SK-N-SH treated with all-trans-retinoic acid at 6 μM for 48 hours (cell line): Measurements from ENCODE around the gene KCNA5.

Experiments
- ATAC-seq: fragments of 200-7000 bp; cut with Tn5 transposase; 3 replicates; pipeline ENCODE4 v1.9.1; 2020; ENCODE audit warnings: mild to moderate bottlenecking, moderate library complexity
- ARNTL ChIP-seq: fragments of 450-650 bp; formaldehyde crosslinking; IDR thresholded peaks from 2 replicates; pipeline ENCODE4 v1.5.0; 2020; ENCODE audit warnings: low read depth, mild to moderate bottlenecking, moderate library complexity, borderline replicate concordance
- BACH2 ChIP-seq: fragments of 250-450 bp; sonication (Bioruptor Pico); IDR thresholded peaks from 2 replicates; pipeline ENCODE4 v1.9.0; 2021; ENCODE audit warnings: mild to moderate bottlenecking, borderline replicate concordance
- CREB5 ChIP-seq: fragments of 250-450 bp; sonication (Bioruptor Pico); IDR thresholded peaks from 2 replicates; pipeline ENCODE4 v1.5.1; 2020; ENCODE audit warnings: low read depth, mild to moderate bottlenecking, moderate library complexity
- CSDC2 ChIP-seq: fragments of 250-450 bp; sonication (Bioruptor Pico); IDR thresholded peaks from 2 replicates; pipeline ENCODE4 v1.5.0; 2020; ENCODE audit warnings: mild to moderate bottlenecking, moderate library complexity
- CSRNP3 ChIP-seq: fragments of 250-450 bp; sonication (Bioruptor Pico); IDR thresholded peaks from 2 replicates; pipeline ENCODE4 v1.5.1; 2021; ENCODE audit warnings: mild to moderate bottlenecking, moderate library complexity
- ESRRG ChIP-seq: fragments of 250-450 bp; sonication (Bioruptor Pico); IDR thresholded peaks from 2 replicates; pipeline ENCODE4 v1.6.1; 2021; ENCODE audit warnings: mild to moderate bottlenecking
- GLIS3 ChIP-seq: fragments of 250-450 bp; sonication (Bioruptor Pico); IDR thresholded peaks from 2 replicates; pipeline ENCODE4 v1.5.0; 2020; ENCODE audit warnings: mild to moderate bottlenecking, moderate library complexity
- ISL1 ChIP-seq: fragments of 250-450 bp; sonication (Bioruptor Pico); IDR thresholded peaks from 2 replicates; pipeline ENCODE4 v2.1.2; 2022; ENCODE audit warnings: mild to moderate bottlenecking, moderate library complexity
- OSR1 ChIP-seq: fragments of 250-450 bp; sonication (Bioruptor Pico); IDR thresholded peaks from 2 replicates; pipeline ENCODE4 v1.8.0; 2022; ENCODE audit warnings: moderate library complexity, mild to moderate bottlenecking, inconsistent platforms
- POU6F1 ChIP-seq: fragments of 250-450 bp; sonication (Bioruptor Pico); IDR thresholded peaks from 2 replicates; pipeline ENCODE4 v1.8.0; 2021; ENCODE audit warnings: low read depth, mild to moderate bottlenecking, moderate library complexity, borderline replicate concordance
- PPARA ChIP-seq: fragments of 250-450 bp; sonication (Bioruptor Pico); IDR thresholded peaks from 2 replicates; pipeline ENCODE4 v1.5.0; 2020; ENCODE audit warnings: mild to moderate bottlenecking, borderline replicate concordance
- RARB ChIP-seq: fragments of 250-450 bp; sonication (Bioruptor Pico); IDR thresholded peaks from 2 replicates; pipeline ENCODE4 v1.8.0; 2021; ENCODE audit warnings: mild to moderate bottlenecking, moderate library complexity
- SNAI2 ChIP-seq: fragments of 250-450 bp; sonication (Bioruptor Pico); IDR thresholded peaks from 2 replicates; pipeline ENCODE4 v1.5.0; 2020; ENCODE audit warnings: mild to moderate bottlenecking, moderate library complexity
- TCF4 ChIP-seq: fragments of 250-450 bp; sonication (Bioruptor Pico); IDR thresholded peaks from 2 replicates; pipeline ENCODE4 v1.8.0; 2021; ENCODE audit warnings: mild to moderate bottlenecking, moderate library complexity, borderline replicate concordance
- TSHZ2 ChIP-seq: fragments of 250-450 bp; sonication (Bioruptor Pico); IDR thresholded peaks from 2 replicates; pipeline ENCODE4 v1.5.0; 2020; ENCODE audit warnings: mild to moderate bottlenecking, moderate library complexity
- ZC3H10 ChIP-seq: fragments of 250-450 bp; sonication (Bioruptor Pico); IDR thresholded peaks from 2 replicates; pipeline ENCODE4 v1.5.1; 2021; ENCODE audit warnings: mild to moderate bottlenecking, moderate library complexity
- ZFP3 ChIP-seq: fragments of 250-450 bp; sonication (Bioruptor Pico); IDR thresholded peaks from 2 replicates; pipeline ENCODE4 v1.5.0; 2020; ENCODE audit warnings: mild to moderate bottlenecking, moderate library complexity
- ZFP30 ChIP-seq: fragments of 450-650 bp; formaldehyde crosslinking; IDR thresholded peaks from 2 replicates; pipeline ENCODE4 v1.5.0; 2022; ENCODE audit warnings: mild to moderate bottlenecking, moderate library complexity
- ZNF565 ChIP-seq: fragments of 450-650 bp; formaldehyde crosslinking; conservative IDR thresholded peaks from 2 replicates; pipeline ENCODE4 v1.5.0; 2020; ENCODE audit warnings: low read depth, mild to moderate bottlenecking, moderate library complexity
- ZNF70 ChIP-seq: fragments of 450-650 bp; formaldehyde crosslinking; IDR thresholded peaks from 2 replicates; pipeline ENCODE4 v1.5.0; 2020; ENCODE audit warnings: mild to moderate bottlenecking, moderate library complexity
- ZNF8 ChIP-seq: fragments of 450-650 bp; formaldehyde crosslinking; IDR thresholded peaks from 2 replicates; pipeline ENCODE4 v1.5.0; 2020; ENCODE audit warnings: mild to moderate bottlenecking, moderate library complexity

The KCNA5 gene

GRCh38 chr12:5034603-5035002 is 9.1 kb upstream of the KCNA5 start (continued):
- TF ChIP-seq ZNF565 (CRISPR knock-in tag) = no peak
- no peak for TF ChIP-seq ZFP3 (CRISPR knock-in tag)
- no peak for TF ChIP-seq OSR1
- TF ChIP-seq TSHZ2 (CRISPR knock-in tag) = no peak
- TF ChIP-seq ZFP30 (CRISPR knock-in tag) = no peak

- TF ChIP-seq ESRRG (CRISPR knock-in tag) (no peak), PPARA (CRISPR knock-in tag) (no peak), OSR1 (no peak), ZNF8 (CRISPR knock-in tag) (no peak), ISL1 (CRISPR knock-in tag) (no peak), CSRNP3 (CRISPR knock-in tag) (no peak)
- ATAC-seq = no peak
These were observed 8.1 kb upstream of the KCNA5 start for GRCh38 chr12:5035618-5036017.

- ATAC-seq = no peak
- TF ChIP-seq GLIS3 (CRISPR knock-in tag) (no peak), CSDC2 (no peak), BACH2 (CRISPR knock-in tag) (no peak), ZC3H10 (CRISPR knock-in tag) (no peak), ESRRG (CRISPR knock-in tag) (no peak), ZFP3 (CRISPR knock-in tag) (no peak), ISL1 (CRISPR knock-in tag) (no peak), TCF4 (no peak), PPARA (CRISPR knock-in tag) (no peak), CREB5 (CRISPR knock-in tag) (no peak), SNAI2 (CRISPR knock-in tag) (no peak), ZNF8 (CRISPR knock-in tag) (no peak), OSR1 (no peak), POU6F1 (CRISPR knock-in tag) (no peak), TSHZ2 (CRISPR knock-in tag) (no peak), ZNF70 (CRISPR knock-in tag) (no peak), ZFP30 (CRISPR knock-in tag) (no peak), ARNTL (CRISPR knock-in tag) (no peak), RARB (CRISPR knock-in tag) (no peak), CSRNP3 (CRISPR knock-in tag) (no peak)
- TF ChIP-seq, all 23 proteins: peak for 0
These were observed 7.6 kb upstream of the KCNA5 start for GRCh38 chr12:5036031-5036430.
